ENCODE data around the gene SVOP. TPM values are rescaled to one million over a fixed set of nuclear protein-coding genes. Genes with fewer than 3 reads are reported as not detected.
"Not testable (repeated sequence)": the region's sequence is repeated elsewhere in the genome, so short reads cannot be mapped to it uniquely, and the experiment has no call there.

SVOP gene
- polyA plus RNA-seq, 1 donor from 2014 or later, result not detected

GRCh38 chr12:109049794-109050193 lies 28.9 kb upstream of the SVOP start:
- H3K4me1 Mint-ChIP-seq, result peaks cover 9 to 18% (median 12%) of the 10 kb centered on the region in 3 donors
- H3K4me3 Mint-ChIP-seq, H3K36me3 Mint-ChIP-seq, H3K9me3 Mint-ChIP-seq, H3K27me3 Mint-ChIP-seq: not testable (repeated sequence)
- H3K27ac Mint-ChIP-seq, result peak overlapping the region in 1 of 3 donors; percentile 46

DNA sequence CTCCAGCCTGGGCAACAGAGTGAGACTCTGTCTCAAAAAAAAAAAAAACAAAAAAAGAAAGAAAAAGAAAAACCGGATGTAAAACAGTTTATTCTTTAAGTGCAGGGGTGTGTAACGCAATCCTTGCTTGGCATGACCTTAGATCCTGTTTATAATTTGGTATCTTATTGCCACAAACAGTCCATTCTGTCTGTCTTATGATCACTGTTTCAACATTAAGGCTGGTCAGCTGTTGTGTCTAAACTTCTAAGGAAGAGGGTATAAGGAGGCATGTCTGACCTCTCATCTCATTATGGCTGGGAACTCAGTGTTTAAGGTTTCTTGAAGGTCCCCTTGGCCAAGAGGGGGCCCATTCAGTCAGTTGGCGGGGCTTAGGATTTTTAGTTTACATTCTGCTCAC lies 27.8 kb upstream of the SVOP start:
- H3K27ac Mint-ChIP-seq, H3K9me3 Mint-ChIP-seq, H3K27me3 Mint-ChIP-seq, H3K36me3 Mint-ChIP-seq: not testable (repeated sequence)
- Mint-ChIP-seq H3K4me3 (peak overlapping the region in 1 of 4 donors; percentile 47), H3K4me1 (peaks cover 7 to 14% (median 7%) of the 10 kb centered on the region in 3 donors)

GRCh38 chr12:109047081-109047805 lies 26.4 kb upstream of the SVOP start:
- Mint-ChIP-seq H3K9me3 (no peaks in the 10 kb centered on the region), H3K27me3 (peaks cover 7% of the 10 kb centered on the region), H3K4me3 (peak overlapping the region in 1 of 4 donors; percentile 58), H3K27ac (no peak overlapping the region), H3K36me3 (no peaks in the 10 kb centered on the region), H3K4me1 (peaks cover 5 to 6% (median 6%) of the 10 kb centered on the region in 3 donors)

- no peak overlapping the region for H3K27ac Mint-ChIP-seq
- peak overlapping the region in 1 of 4 donors; percentile 61 for H3K4me3 Mint-ChIP-seq
- peaks cover 19% of the 10 kb centered on the region for H3K27me3 Mint-ChIP-seq
- H3K9me3 Mint-ChIP-seq, result peaks cover 0 to 2% (median 0%) of the 10 kb centered on the region in 3 donors
- H3K4me1 Mint-ChIP-seq, result peaks cover 0 to 2% (median 0%) of the 10 kb centered on the region in 3 donors
- H3K36me3 Mint-ChIP-seq, result no peaks in the 10 kb centered on the region
Measured at GRCh38 chr12:109044241-109044640, 23.4 kb upstream of the SVOP start.

- H3K27me3 Mint-ChIP-seq, result peaks cover 15% of the 10 kb centered on the region
- peaks cover 9 to 16% (median 16%) of the 10 kb centered on the region in 3 donors for H3K9me3 Mint-ChIP-seq
- H3K36me3 Mint-ChIP-seq, result no peaks in the 10 kb centered on the region
- no peak overlapping the region for H3K4me3 Mint-ChIP-seq
- H3K27ac Mint-ChIP-seq, result no peak overlapping the region
- no peaks in the 10 kb centered on the region for H3K4me1 Mint-ChIP-seq
Measured at GRCh38 chr12:109036975-109037374, 16.1 kb upstream of the SVOP start.

DNA sequence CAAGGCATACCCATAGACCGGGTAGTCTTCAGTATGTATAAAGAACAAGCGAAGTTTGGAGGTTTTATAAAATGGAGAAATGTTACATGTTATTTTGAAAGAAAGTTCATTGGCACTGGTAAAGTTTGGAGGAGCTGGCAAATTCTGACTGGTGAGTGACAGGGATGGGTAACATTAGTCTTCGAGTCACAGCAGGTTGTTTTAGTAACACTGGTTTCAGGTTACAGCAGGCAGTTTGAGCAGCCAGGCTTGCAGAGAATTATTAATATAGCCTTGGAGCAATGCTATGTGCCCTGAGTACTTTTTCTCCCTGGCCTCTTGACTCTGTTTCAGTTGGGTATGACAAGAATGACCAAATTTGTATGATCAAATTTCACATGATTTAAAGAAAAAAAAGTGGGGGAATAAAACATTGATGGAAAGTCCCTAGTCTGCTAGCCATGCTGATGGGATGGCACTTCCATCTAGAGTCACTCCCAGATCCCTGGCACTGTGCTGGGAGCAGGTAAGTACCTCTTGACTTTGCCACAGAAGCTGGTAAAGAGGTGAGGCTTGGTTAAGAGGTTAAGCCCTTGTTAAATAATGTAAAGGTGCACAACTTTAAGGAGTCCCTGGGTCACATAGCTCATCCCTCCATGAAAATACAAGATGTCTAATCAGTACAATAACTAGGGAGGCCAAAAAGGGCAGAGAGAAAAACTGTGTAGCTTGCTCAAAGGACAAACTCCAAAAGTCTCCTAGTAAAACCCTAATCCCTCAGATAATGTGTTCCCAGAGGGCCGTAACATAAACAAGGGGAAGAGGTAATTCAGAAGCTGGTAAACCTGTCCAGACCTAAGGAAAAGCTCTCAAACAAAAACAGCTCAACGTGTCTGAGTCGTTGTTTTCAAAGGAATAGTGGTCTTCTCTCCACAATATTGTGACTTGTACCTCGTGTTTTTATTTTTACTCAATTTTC lies 12.7 kb upstream of the SVOP start:
- no peak overlapping the region for H3K4me3 Mint-ChIP-seq
- peaks cover 7 to 16% (median 12%) of the 10 kb centered on the region in 3 donors for H3K9me3 Mint-ChIP-seq
- H3K36me3 Mint-ChIP-seq, result no peaks in the 10 kb centered on the region
- H3K4me1 Mint-ChIP-seq, result no peaks in the 10 kb centered on the region
- peaks cover 10% of the 10 kb centered on the region for H3K27me3 Mint-ChIP-seq
- H3K27ac Mint-ChIP-seq, result no peak overlapping the region

- Mint-ChIP-seq H3K4me3 (no peak overlapping the region), H3K27ac (no peak overlapping the region), H3K4me1 (no peaks in the 10 kb centered on the region), H3K27me3 (peaks cover 10% of the 10 kb centered on the region), H3K36me3 (no peaks in the 10 kb centered on the region), H3K9me3 (no peaks in the 10 kb centered on the region)
Measured at GRCh38 chr12:109029411-109029810, 8.5 kb upstream of the SVOP start.

DNA sequence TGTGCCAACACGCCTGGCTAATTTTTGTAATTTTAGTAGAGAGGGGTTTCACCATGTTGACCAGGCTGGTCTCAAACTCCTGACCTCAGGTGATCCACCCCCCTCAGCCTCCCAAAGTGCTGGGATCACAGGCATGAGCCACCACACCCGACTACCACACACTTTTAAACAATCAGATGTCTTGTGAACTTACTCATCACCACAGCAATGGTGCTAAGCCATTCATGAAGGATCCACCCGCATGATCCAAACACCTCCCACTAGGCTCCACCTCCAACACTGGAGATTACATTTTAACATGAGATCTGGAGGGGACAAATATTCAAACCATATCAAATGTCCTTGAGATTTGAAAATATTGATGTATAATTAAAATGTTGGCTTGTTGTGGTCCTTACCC lies 7.8 kb upstream of the SVOP start:
- not testable (repeated sequence) for H3K36me3 Mint-ChIP-seq, H3K9me3 Mint-ChIP-seq, H3K27me3 Mint-ChIP-seq, H3K27ac Mint-ChIP-seq, H3K4me1 Mint-ChIP-seq, H3K4me3 Mint-ChIP-seq

DNA sequence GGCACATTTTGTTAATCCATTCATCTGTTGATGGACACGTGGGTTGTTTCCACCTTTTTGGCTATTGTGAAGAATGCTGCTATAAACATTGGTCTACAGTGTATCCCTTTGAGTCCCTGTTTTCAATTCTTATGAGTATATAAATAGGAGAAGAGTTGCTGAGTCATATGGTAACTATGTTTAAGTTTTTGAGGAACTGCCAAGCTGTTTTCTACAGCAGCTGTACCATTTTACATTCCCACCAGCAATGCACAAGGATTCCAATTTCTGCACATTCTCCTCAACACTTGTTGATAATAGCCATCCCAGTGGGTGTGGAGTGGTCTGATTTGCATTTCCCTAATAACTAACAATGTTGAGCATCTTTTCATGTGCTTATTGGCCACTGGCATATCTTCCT lies 6.9 kb upstream of the SVOP start:
- Mint-ChIP-seq H3K4me3 (no peak overlapping the region), H3K9me3 (no peaks in the 10 kb centered on the region), H3K27me3 (peaks cover 7% of the 10 kb centered on the region)

GRCh38 chr12:109020146-109020795 lies 597 bp downstream of the SVOP start:
- Mint-ChIP-seq H3K9me3 (peaks cover 0 to 2% (median 0%) of the 10 kb centered on the region in 3 donors), H3K36me3 (no peaks in the 10 kb centered on the region), H3K4me3 (peak overlapping the region in 1 of 4 donors; percentile 8), H3K4me1 (peaks cover 0 to 2% (median 2%) of the 10 kb centered on the region in 3 donors), H3K27me3 (peaks cover 30% of the 10 kb centered on the region), H3K27ac (no peak overlapping the region)

More for the DNA sequence above, 6.9 kb upstream of the SVOP start:
- Mint-ChIP-seq H3K36me3 (no peaks in the 10 kb centered on the region), H3K4me1 (no peaks in the 10 kb centered on the region), H3K27ac (no peak overlapping the region)

DNA sequence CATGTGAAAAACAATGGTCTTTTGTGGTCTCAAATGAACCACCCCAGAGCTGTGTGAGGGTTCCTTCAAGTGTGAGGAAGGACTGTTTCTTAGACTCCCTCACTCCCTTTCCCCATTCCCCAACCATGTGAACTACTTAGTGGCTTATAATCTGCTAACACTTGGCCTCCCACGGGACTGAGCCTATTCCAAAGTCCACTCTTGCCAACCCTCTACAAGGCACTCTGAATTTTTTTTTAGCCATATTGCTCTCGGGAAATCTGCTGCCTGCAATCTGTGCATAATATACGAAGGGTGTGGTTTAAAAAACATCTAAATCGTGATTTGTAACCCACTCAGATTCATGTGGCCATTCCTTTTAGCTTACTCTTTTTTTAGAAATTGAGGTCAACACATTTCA lies 2.6 kb downstream of the SVOP start:
- Mint-ChIP-seq H3K27ac (no peak overlapping the region), H3K4me3 (no peak overlapping the region), H3K27me3 (peaks cover 33% of the 10 kb centered on the region), H3K4me1 (peaks cover 0 to 2% (median 2%) of the 10 kb centered on the region in 3 donors), H3K36me3 (no peaks in the 10 kb centered on the region), H3K9me3 (peaks cover 0 to 2% (median 2%) of the 10 kb centered on the region in 3 donors)

DNA sequence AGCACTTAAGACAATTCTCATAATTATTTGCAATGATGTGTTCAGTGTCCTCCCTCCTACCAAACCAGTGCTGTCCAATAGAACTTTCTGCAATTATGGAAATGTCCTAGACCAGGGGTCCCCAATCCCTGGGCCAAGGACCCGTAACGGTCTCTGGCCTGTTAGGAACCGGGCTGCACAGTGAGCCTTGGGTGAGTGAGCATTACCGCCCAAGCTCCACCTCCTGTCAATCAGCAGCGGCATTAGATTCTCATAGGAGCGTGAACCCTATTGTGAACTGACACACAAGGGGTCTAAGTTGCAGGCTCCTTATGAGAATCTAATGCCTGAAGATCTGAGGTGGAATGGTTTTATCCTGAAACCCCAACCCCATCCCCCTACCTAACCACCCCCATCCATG lies 3.9 kb downstream of the SVOP start:
- peaks cover 0 to 2% (median 2%) of the 10 kb centered on the region in 3 donors for H3K9me3 Mint-ChIP-seq
- no peak overlapping the region for H3K27ac Mint-ChIP-seq
- peaks cover 29% of the 10 kb centered on the region for H3K27me3 Mint-ChIP-seq
- peak overlapping the region in 1 of 4 donors; percentile 23 for H3K4me3 Mint-ChIP-seq
- no peaks in the 10 kb centered on the region for H3K36me3 Mint-ChIP-seq
- peaks cover 0 to 2% (median 2%) of the 10 kb centered on the region in 3 donors for H3K4me1 Mint-ChIP-seq

- Mint-ChIP-seq H3K9me3 (peaks cover 0 to 2% (median 0%) of the 10 kb centered on the region in 3 donors), H3K27ac (no peak overlapping the region), H3K27me3 (peaks cover 28% of the 10 kb centered on the region), H3K4me1 (peaks cover 0 to 2% (median 0%) of the 10 kb centered on the region in 3 donors), H3K36me3 (no peaks in the 10 kb centered on the region), H3K4me3 (no peak overlapping the region)
Measured at GRCh38 chr12:109016016-109016415, 4.9 kb downstream of the SVOP start.

DNA sequence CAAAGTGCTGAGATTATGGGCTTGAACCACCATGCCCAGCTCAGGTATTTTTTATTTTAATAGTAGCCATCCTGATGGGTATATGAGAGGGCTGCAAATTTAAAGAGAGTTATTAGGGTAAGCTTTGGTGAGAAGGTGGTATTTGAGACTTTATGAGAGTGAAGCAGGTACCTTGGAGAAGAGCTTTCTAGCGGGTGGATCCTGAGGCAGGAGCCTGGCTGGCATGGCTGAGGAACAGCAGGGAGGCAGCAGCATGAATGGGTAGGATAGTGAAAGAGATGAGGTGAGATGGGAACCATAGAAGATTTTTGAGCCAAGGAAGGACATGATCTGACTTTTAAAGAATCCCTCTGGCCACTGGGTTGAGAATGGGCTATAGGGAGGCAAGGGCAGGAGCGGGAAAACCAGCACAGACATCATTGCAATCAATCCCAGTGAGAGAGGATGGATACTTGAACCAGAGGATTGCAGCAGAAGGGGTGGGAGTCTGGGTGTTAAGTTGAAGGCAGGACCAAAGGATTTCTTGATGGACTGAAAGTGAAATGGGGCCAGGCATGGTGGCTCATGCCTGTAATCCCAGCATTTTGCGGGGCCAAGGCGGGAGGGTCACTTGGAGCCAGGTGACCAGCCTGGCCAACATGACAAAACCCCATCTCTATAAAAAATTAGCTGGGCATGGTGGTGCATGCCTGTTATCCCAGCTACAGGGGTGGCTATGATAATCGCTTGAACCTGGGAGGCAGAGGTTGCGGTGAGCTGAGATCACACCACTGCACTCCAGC lies 5.7 kb downstream of the SVOP start:
- Mint-ChIP-seq H3K4me3 (no peak overlapping the region), H3K27me3 (peaks cover 22% of the 10 kb centered on the region), H3K27ac (no peak overlapping the region), H3K9me3 (peaks cover 0 to 2% (median 0%) of the 10 kb centered on the region in 3 donors), H3K36me3 (no peaks in the 10 kb centered on the region), H3K4me1 (no peaks in the 10 kb centered on the region)
